HG03442 (cell line): ENCODE data around the gene BDH1.
"Not testable (repeated sequence)": the region's sequence is repeated elsewhere in the genome, so short reads cannot be mapped to it uniquely, and the experiment has no call there.

ENCODE experiments used
- ATAC-seq: cut with Tn5 transposase; IDR thresholded peaks from one replicate; pipeline ENCODE4 v1.9.1; 2021; ENCODE audit warnings: mild to moderate bottlenecking, moderate library complexity; ENCODE audit not compliant: unreplicated experiment

The BDH1 gene

DNA sequence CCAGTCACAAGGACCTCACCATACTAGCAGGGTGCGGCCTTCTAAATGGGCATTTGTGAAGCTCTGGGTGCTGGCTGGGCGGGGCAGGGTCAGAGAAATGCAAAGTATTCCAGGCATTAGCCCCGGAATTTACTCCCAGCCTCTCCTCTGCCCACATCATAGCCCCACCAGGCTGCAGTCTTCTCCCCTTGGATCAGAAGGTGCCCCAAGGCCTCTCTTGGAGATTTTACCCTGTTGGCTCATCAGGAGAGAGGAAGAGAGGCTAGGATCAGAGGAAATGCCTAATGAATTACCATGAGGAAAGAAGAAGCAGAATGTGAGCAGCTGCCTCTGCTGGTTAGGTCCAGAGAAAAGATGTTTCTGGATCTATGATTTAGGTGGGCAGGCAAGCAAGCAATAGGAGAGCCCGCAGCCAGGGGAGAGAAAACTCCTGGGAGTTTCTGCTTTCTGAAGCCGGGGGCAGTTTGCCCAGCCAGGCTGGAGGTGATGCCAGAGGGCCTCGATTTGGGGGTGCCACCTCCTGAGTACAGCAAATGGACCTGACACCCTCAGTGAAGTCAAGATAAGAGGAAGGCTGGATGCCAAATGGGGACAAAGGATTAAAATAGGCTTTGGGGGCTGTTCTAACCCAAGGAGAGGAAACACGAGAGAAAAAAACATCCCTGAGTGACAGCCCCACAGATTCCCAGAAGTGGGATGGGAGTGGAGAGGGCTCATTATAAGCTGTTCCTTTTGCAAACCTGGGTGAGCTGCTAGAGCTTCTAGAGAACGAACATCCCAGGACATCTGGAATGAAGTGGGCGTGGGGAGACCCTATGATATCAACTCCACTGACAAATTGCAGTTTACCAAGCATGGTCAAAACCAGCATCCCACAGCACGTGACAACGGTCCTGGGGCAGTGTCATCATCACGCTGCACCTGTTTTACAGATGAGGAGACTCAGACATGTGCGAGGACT is 65.4 kb downstream of the BDH1 start:
- no peak for ATAC-seq

DNA sequence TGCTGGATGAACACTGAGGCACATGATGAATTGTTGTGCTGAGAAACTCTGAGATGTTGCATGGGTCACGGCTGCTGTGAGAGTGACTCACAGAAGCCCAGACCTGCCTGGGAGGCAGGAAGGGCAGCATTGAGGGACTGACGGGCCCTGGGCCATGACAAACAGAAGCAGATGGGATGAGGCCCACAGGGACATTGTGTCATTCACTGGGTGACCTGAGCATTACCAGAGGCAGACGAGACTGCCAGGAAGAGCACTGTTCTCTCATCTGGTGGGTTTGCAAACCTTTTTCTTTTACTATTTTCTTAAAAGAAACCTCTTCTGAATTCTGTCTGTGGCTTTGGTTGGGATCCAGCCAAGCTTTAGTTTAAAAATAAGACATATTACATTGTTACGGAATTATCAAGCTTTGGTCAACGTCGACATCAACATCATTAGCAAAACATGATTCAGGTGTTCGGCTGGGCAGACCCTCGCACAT is 67.8 kb downstream of the BDH1 start:
- ATAC-seq, result no peak

DNA sequence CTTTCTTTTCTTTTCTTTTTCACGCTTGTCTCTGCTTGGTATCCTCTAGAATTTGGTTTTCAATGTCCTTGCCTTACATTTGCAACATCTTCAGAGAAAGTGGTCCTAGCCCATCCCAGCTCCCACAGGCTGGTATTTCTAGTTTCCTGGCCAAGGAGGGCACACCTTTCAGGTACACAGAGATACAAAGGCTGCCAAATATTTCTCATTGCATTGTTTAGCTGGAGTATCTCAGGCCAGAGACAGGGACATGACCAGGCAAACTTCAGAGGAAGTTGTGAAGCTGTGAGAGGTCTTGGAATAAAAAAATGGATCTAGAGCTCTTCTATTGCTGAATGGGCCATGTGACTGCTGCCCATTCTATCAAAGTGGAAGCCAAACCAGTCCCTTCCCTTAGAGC is 68.9 kb downstream of the BDH1 start:
- ATAC-seq, result no peak

DNA sequence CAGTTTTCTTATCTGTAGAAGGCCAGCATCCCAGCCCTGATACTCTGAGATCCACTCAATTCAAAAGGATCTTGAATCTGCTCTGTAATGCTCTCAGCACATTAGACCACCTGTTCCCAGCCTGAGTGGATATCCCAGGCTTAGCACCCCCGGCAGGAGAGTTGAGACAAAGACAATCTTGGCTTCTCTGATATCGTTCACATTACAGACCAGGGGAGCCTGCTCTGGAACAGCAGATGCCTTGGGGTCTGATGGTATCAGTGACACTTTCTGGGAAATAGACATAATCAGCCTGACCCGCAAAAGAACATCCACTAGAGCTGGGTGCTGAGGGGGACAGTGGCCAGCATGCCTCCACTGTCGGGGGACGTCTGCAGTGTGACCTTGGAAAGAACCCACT is 70.6 kb downstream of the BDH1 start:
- ATAC-seq, result no peak

DNA sequence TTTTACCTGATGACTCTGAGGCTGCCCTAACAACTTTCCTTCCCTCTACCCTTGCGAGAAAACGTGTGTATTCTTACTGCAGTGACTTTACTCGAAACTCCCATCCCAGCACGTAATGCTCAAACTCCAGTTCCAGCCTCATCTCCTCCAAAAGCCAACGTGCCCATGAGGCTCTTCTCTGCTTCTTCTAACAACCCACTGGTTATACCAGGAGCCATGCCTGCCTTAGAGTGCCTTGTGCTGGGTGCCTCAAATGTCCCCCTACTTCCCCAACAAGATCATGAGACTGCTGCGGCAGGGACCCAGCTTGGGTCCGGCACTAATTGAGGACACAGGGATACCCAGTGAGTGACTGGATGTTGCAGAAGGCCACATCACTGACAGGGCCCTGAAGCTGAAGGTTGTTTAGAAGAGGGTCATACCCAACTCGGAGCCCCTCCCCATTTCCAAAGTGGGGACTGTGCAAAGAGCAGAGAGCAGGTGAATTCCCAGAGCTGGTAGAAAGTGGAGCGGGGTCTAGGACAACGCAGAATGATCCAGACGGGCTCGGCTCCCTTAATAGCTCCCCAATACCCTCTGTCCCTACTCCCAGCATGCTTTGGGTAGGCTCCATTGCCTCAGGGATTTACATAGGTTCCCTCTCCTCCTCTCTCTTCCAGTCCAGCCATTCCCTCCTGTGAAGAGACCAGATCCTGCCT is 71.4 kb downstream of the BDH1 start:
- ATAC-seq, result no peak

DNA sequence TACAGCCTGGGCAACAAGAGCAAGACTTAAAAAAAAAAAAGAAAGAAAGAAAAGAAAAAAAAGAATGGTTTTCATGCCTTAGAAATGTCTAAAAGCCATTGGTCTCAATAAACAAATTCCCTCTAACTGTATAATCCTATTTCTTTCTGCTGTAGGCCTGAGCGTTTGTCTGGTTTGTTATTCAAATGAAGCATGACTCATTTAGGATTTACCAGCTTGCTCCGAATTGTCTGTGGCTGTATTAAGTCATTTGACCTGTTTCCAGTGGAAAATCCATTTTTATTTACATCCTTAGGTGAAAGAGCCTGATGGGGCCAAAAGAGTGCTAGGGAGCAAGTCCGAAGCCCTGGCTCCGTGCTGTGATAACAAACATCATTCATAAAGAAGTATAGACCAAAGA is 73.8 kb downstream of the BDH1 start:
- no peak for ATAC-seq

DNA sequence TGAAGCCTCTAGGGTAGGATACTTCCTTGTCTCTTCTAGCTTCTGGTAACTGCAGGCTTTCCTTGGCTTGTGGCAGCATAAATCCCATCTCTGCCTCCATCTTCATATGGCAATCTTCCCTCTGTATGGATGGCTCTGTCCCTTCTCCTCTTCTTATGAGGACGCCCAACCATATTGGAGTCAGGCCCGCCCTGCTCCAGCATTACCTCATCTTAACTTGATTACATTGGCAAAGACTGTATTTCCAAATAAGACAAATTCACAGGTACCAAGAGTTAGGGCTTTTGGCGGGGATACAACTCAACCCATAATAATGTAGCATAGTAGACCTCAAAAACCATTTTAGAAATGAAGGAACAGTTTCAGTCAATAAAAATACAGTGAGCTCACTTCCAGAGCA is 75.4 kb downstream of the BDH1 start:
- no peak for ATAC-seq

DNA sequence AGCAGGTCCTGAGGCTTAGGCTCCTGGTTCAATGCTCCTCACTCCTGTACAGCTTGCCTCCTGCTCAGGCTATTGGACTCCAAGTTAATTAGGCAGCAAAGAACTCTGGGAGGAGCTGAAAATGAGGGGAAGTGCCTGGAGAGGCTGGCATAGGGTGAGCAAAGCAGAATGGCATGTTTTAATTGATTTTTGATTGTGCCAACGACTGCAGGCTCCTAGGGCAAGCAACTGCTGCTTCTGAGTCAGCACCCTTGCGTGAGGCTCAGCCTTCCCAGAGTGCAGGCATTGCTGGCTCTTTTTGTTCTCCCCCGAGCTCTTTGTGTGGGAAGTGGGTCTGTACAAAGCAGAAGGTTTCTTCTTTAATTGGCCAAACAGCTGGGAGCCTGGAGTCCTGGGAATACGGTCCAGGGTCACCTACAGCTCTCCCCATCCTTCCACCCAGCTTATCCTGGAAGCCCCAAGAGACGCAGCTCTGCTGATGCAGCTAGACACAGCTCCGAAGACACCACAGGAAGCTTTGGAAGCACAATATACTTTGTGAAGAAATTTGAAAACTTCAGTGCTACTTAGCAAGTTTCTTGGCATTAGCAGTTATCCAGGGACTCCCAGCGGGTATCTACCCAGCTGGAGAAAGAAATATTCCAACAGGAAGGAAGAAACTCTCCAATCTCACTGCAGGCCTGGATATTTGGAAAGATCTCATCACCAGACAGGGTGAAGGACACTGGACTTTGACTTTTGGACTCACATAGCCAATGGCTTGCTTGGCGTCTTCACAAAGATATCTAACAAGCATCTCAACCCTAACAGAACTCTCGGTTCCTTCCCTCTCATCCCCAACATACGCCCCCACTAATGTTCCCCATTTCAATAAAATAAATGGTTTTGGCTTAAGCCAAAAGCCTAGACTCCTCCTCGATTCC is 76.8 kb downstream of the BDH1 start:
- no peak for ATAC-seq

DNA sequence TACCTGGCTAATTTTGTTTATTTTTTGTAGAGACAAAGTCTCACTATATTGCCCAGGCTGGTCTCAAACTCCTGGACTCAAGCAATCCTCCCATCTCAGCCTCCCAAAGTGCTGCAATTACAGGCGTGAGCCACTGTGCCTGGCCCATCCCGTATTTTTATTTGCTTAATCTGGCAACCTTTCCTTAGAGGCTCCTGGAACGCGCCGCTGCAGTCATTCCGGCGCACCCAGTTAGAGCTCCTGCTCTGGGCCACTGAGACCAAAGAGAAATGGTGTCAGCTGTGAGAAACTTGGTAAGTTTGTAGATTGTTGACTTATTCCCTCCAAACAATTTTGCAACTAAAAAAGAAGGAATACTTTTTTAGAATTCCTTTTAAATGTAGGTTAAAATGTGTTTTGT is 78.0 kb downstream of the BDH1 start:
- ATAC-seq, result not testable (repeated sequence)

DNA sequence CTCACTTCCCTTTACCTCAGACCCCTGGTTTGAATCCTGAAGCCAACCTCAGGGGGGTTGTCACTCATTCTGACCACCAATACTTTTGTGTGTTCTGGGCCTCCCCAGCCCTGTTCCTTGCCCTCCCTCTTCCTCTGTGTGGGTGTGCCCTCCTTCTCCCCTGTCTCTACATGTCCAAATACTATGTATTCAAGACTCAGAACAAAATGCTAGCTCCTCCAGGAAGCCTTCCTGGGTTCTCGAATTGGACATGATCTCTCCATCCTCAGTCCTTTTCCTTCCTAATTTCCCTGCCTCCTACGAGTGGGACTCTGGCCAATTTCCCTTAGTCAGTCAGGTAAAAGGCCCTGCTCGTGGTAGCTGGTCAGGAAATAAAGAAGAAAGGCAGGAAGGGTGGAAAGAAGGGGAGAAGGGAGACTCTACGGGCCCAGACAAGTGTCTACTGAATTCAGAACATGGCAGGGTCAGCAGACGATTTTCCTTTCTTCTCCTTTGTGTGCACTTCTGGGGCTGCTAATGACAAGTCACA is 79.7 kb downstream of the BDH1 start:
- ATAC-seq, result no peak

DNA sequence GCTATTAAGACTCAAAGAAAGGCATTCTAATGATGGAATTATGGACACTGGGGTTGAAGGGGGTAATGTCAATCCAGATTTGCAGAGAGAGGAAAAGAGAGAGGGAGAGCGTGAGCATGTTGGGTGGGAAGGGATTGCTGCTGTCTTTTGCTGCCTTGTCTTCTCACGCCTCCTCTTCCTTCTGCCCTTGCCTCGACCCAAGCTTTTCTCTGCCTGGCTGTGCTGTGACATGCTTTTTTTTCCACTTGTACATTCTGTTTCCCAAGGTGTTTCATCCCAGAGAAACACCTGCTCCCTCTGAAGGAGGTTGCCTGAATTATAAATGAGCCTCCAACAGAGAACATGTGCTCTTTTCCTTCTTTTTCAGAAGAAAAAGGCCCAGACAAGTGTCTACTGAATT is 80.3 kb downstream of the BDH1 start:
- ATAC-seq, result no peak

DNA sequence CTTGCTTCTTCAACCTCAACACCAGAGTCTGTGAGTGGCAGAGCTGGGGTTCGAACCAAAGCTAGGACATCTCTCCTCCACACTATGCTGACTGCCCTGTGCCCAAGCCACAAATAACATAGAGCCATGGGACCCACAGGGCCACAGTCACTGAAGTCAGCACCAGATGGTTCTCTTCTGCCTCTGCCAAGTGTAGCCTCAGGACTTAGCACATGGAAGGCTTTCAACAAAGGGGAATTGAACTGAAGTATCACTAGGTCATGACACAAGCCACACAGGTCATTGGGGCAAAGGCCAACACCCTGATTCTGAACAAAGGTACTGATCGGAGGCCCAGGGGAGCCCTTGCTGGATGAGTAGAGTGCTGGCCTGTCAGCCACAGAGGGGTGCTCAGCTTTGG is 83.6 kb downstream of the BDH1 start:
- ATAC-seq, result no peak

DNA sequence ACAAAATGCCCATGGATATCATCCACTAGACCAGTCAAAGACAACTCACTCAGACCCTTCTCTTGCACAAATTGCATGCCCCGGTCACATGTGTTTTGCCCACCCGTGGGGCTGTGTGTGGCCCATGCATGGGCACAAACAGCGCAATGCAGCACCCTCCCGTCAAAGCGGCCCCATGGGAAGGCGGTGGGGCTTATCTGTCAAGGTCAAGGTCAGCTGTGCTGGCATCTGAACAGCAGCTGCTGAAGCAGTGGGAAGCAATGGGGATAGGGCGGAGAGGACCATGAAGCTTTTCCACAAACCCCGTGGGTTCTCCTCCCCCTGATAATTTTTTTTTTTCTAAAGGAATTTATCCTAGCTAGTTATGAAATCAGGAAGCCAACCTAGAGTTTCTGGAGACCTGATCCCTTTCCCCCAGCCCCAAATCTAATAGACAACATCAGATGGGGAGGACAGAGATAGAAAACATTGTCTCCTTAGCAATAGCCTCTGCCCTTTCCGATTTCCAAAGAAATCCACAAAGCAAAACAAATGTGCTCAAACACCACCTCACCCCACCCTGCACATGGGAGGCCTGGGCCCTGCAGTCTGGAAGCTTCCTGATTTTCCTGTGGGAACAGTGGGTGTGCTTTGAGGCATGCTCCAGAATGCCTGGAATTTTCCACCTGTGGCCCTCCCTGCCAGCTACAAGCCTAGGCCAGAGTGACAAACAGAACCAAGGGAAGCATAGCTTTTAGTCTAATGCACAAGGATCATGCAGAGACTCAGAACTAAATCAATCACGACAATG is 84.4 kb downstream of the BDH1 start:
- no peak for ATAC-seq

DNA sequence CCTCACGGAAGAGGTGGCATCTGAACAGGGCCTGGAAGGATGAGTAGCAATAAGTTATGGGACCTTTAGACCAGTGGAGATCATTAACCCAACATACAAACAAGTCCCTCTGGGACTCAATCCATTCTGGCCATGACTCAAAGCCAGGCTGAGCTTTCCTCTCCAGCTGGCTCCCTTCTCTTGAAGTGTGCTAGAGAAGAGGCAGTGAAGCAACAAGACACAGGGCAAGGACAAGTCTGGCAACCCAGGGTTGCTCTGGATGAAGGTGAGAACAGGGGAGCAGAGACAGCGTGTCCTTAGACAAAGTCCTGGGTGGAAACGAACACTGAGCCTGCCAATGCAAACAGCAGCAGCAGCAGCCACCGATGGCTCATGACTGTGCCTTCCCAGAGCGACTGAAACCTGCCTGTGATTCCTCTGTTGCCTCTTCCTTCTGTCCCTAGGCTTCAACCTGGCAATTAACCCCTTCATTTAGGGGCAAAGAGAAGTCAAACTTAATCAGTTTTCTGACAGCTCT is 86.8 kb downstream of the BDH1 start:
- no peak for ATAC-seq

DNA sequence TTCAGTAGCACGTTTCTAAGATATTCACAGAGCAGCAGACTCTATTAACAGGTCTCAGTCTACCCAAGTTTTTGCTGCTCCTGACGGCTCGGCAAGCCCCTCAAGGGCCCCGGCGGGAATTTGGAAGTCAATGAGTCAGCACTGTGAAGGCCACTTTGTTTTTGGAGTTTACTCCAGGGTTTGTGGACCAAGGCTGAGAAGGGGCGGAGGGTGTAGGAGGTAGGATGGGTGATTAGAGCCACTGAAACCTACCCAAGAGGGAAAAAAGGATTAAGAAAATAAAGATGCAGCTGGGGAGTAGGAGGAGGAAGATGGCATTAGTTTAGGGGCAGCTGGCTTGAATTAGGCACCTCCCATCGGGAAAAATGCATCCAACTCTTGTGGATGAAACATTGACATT is 87.6 kb downstream of the BDH1 start:
- ATAC-seq, result no peak

DNA sequence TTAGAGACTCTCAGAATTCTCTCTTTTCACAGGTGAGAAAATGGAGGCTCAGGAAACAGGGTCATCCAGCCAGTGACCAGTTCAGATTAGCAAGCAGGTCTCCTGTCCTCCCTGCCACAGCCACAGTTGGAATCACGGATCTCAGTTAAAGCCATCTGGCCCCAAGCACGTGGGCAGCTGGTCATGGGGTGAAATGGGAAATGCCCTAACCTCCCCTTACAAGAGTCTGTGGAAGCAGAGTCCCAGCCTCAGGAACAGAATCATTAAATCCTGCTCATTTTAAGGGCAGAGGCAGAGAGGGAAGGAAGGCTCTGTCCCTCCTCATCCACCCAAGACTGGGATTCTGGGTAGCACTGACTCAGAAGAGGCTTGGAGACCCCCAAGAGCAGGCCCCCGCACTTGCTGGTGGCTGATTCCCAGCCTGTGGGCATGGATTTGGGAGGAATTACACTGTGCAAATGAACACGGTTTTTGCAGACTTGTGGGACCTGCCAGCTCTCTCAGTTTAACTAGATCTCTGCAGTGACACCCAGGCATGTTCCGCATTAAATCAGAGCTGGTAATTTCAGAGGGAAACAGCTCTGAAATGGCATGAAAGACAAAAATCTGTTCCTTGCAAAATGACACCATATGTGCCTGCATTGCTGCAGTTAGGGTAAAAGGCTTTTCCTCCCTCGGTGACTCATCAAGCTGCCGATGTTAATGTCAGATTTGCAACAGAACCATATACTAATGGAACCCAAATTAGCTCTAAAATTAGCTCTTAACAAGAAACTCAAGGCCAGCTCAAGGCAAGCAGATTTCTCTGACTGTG is 89.0 kb downstream of the BDH1 start:
- no peak for ATAC-seq

DNA sequence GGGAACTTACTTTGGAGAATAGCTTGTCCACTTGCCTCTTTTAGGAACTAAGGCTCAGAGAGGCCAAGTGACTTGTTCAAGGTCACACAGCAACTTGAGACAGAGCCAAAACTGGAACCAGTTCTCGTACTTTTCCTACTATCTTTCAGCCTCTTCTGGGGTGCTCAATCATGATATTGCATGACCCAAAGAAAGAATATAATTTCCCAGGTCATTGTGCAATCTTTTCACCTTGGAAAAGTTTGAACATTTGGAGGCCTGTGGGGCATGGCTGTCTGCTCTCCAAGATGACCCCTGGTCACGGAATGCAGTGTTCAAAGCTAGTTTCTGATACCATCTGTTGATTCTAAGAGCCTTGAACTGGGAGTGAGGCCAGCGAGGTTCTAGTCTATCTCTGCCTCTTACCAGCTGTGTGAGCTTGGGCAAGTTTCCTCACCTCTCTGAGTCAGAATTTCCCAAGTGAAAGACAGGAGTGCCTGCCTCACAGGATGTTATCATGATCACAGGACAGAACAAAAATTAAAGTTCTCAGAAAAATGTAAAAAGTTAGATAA is 89.7 kb downstream of the BDH1 start:
- ATAC-seq, result no peak

DNA sequence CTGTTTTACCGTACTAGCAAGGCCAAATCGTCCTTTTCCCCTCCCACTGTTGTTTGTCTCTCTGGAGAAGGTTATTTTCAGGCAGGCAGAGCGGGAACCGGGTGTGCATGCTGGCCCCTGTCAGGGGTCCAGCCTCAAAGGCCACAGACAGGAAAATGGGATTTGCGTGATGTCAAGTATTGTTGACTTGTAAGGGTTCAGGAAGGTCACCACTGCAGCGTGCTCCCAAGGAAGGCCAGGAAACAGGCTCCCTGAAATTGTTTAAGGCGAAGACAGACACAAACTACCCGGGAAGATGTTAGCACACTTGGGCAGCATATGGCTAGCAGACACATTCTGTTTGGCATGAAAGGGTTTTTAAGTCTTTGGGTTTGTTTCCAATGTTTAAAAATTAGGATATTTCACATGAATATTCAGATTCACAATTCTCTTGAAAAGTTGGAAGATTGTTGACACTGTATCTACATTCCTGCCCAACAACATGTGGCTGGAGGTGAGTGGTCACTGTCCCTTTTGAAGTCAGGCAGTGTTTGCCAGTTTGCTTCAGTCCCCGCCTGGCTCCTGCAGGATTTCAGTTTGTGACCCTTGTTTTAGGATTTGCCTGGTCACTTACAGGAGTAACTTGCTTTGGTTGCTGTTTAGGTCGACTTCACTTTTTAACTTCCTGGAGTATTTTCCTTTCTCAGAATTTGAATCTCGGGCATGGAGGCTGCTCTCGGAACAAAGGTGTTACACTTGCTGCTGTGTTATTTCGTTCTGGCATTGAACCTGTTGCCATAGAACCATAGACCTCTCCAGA is 90.4 kb downstream of the BDH1 start:
- ATAC-seq, result no peak
